ENCODE data around the gene ABCA8.

- no peak for TF ChIP-seq CTCF (IDR thresholded peaks at IDR 0.05; ENCODE audit: insufficient read depth, low read length, poor library complexity, severe bottlenecking)
- no peak for TF ChIP-seq EZH2phosphoT487 (conservative IDR thresholded peaks at IDR 0.05; ENCODE audit: low read length)
Observed at GRCh38 chr17:68868708-68869107, 86.5 kb downstream of the ABCA8 start.

Measured in SU-DHL-6 (cell line).